Vagina (tissue), 2 donors: ENCODE results near the gene EHMT1. TPM values are rescaled to one million over a fixed set of nuclear protein-coding genes. Genes with fewer than 3 reads are reported as not detected.

ENCODE experiments used
- DNase-seq, 2 donors: peaks; one replicate each; pipeline ENCODE4 v3.0.0-alpha.2; 2017; ENCODE audit errors: extremely low spot score in 2 of 2
- H3K27ac ChIP-seq: fragments of 200-600 bp; sonication (generic); one replicate; pipeline ENCODE4 v1.5.1; 2019
- H3K27me3 ChIP-seq: fragments of 200-600 bp; sonication (generic); one replicate; pipeline ENCODE4 v1.5.1; 2019
- H3K36me3 ChIP-seq, 2 donors: fragments of 200-600 bp; sonication (generic); one replicate each; pipeline ENCODE4 v1.5.1; 2017 to 2019
- H3K4me1 ChIP-seq: fragments of 200-600 bp; sonication (generic); one replicate; pipeline ENCODE4 v1.5.1; 2019
- H3K4me3 ChIP-seq, 2 donors: fragments of 200-600 bp; sonication (generic); 1 replicate in 1 of 2; 2 replicates in 1 of 2; pipeline ENCODE4 v1.5.1; 2016 to 2019
- H3K9me3 ChIP-seq: fragments of 200-600 bp; sonication (generic); one replicate; pipeline ENCODE4 v1.5.1; 2019
- CTCF ChIP-seq, 3 experiments: fragments of 450-650 bp in 2 of 3; fragments of 200-600 bp in 1 of 3; sonication (generic) in 1 of 3; IDR thresholded peaks; one replicate each; pipeline ENCODE4 v1.5.1; 2017 to 2019; ENCODE audit warnings: antibody characterized with exemption in 3 of 3, mild to moderate bottlenecking in 2 of 3, moderate library complexity in 2 of 3
- POLR2A ChIP-seq, 2 donors: fragments of 450-650 bp; IDR thresholded peaks; one replicate each; pipeline ENCODE4 v1.6.1; 2017; ENCODE audit warnings: antibody characterized with exemption in 2 of 2, mild to moderate bottlenecking in 2 of 2, moderate library complexity in 2 of 2
- POLR2AphosphoS5 ChIP-seq, 2 donors: sonication (generic); formaldehyde crosslinking; IDR thresholded peaks; one replicate each; pipeline ENCODE4 v1.9.0; 2017; ENCODE audit warnings: antibody characterized with exemption in 2 of 2, mild to moderate bottlenecking in 2 of 2, low read depth in 1 of 2; ENCODE audit not compliant: insufficient read depth in 1 of 2
- intact Hi-C: fragments of 100-400 bp; cut with DNase I; formaldehyde crosslinking; loops from one replicate; pipeline ENCODE4 v1.15.1; 2023
- total RNA-seq: library from RNA; depleted of rRNA; stranded (reverse); fragments of >200 nt; gene quantifications from one replicate; pipeline ENCODE4 v1.2.3, GENCODE V29; 2016

Gene EHMT1
- total RNA-seq, 1 donor from 2014 or later, result 65.8 TPM

GRCh38 chr9:137757613-137758029 is 138.8 kb downstream of the EHMT1 start:
- DNase-seq, result no peak
- intact Hi-C loops, result no loop called here
- Histone ChIP-seq H3K27me3 (no peaks in the 10 kb centered on the region), H3K36me3 (peaks cover 0 to 47% of the 10 kb centered on the region in 2 donors), H3K9me3 (no peaks in the 10 kb centered on the region), H3K4me1 (peaks cover 5% of the 10 kb centered on the region), H3K27ac (no peak overlapping the region), H3K4me3 (no peak overlapping the region)
- no peak for TF ChIP-seq POLR2AphosphoS5 (IDR thresholded peaks at IDR 0.05; ENCODE audit: insufficient read depth in 1 of 2, low read depth in 1 of 2)
- no peak for TF ChIP-seq POLR2A (IDR thresholded peaks at IDR 0.05)
- TF ChIP-seq CTCF (IDR thresholded peaks at IDR 0.05), result no peak

GRCh38 chr9:137758067-137758466 is 139.3 kb downstream of the EHMT1 start:
- Histone ChIP-seq H3K27ac (no peak overlapping the region), H3K4me3 (no peak overlapping the region), H3K4me1 (peaks cover 5% of the 10 kb centered on the region), H3K9me3 (no peaks in the 10 kb centered on the region), H3K36me3 (peaks cover 0 to 48% of the 10 kb centered on the region in 2 donors), H3K27me3 (no peaks in the 10 kb centered on the region)
- TF ChIP-seq POLR2AphosphoS5 (IDR thresholded peaks at IDR 0.05; ENCODE audit: insufficient read depth in 1 of 2, low read depth in 1 of 2) (no peak), POLR2A (IDR thresholded peaks at IDR 0.05) (no peak), CTCF (IDR thresholded peaks at IDR 0.05) (no peak)
- DNase-seq, result no peak
- intact Hi-C loops, result no loop called here

- H3K27ac ChIP-seq, result no peak overlapping the region
- intact Hi-C loops, result no loop called here
- no peaks in the 10 kb centered on the region for H3K27me3 ChIP-seq
- no peak for TF ChIP-seq CTCF (IDR thresholded peaks at IDR 0.05)
- no peak for TF ChIP-seq POLR2A (IDR thresholded peaks at IDR 0.05)
- TF ChIP-seq POLR2AphosphoS5 (IDR thresholded peaks at IDR 0.05; ENCODE audit: insufficient read depth in 1 of 2, low read depth in 1 of 2), result no peak
- no peak overlapping the region for H3K4me3 ChIP-seq
- H3K4me1 ChIP-seq, result peaks cover 5% of the 10 kb centered on the region
- no peak for DNase-seq
- H3K9me3 ChIP-seq, result no peaks in the 10 kb centered on the region
- peaks cover 0 to 52% of the 10 kb centered on the region in 2 donors for H3K36me3 ChIP-seq
These were observed 140.3 kb downstream of the EHMT1 start for GRCh38 chr9:137759117-137759516.

GRCh38 chr9:137759649-137760321 is 141.0 kb downstream of the EHMT1 start:
- TF ChIP-seq POLR2A (IDR thresholded peaks at IDR 0.05), result no peak
- TF ChIP-seq POLR2AphosphoS5 (IDR thresholded peaks at IDR 0.05; ENCODE audit: insufficient read depth in 1 of 2, low read depth in 1 of 2), result no peak
- no peak for TF ChIP-seq CTCF (IDR thresholded peaks at IDR 0.05)
- H3K27ac ChIP-seq, result no peak overlapping the region
- DNase-seq, result no peak
- H3K9me3 ChIP-seq, result no peaks in the 10 kb centered on the region
- no peak overlapping the region for H3K4me3 ChIP-seq
- H3K27me3 ChIP-seq, result no peaks in the 10 kb centered on the region
- H3K36me3 ChIP-seq, result peaks cover 0 to 59% of the 10 kb centered on the region in 2 donors
- H3K4me1 ChIP-seq, result peaks cover 5% of the 10 kb centered on the region
- intact Hi-C loops, result no loop called here

- intact Hi-C loops, result no loop called here
- TF ChIP-seq POLR2AphosphoS5 (IDR thresholded peaks at IDR 0.05; ENCODE audit: insufficient read depth in 1 of 2, low read depth in 1 of 2) (no peak), CTCF (IDR thresholded peaks at IDR 0.05) (no peak), POLR2A (IDR thresholded peaks at IDR 0.05) (no peak)
- Histone ChIP-seq H3K9me3 (no peaks in the 10 kb centered on the region), H3K4me1 (peaks cover 5% of the 10 kb centered on the region), H3K4me3 (no peak overlapping the region), H3K36me3 (peaks cover 0 to 57% of the 10 kb centered on the region in 2 donors), H3K27ac (no peak overlapping the region), H3K27me3 (no peaks in the 10 kb centered on the region)
- no peak for DNase-seq
These were observed 141.6 kb downstream of the EHMT1 start for GRCh38 chr9:137760426-137760825.
